SK-N-MC (cell line): ENCODE measurements around the gene HES5.

Experiments used
- EZH2 ChIP-seq: fragments of 200-600 bp; sonication (generic); IDR thresholded peaks from one replicate; pipeline ENCODE4 v1.6.1; 2017; ENCODE audit warnings: antibody characterized with exemption
- POLR2AphosphoS5 ChIP-seq: IDR thresholded peaks from 2 replicates; pipeline ENCODE4 v1.6.1; 2012; ENCODE audit warnings: mild to moderate bottlenecking, low read depth, low read length, borderline replicate concordance

GRCh38 chr1:2564006-2564814 lies 34.1 kb upstream of the HES5 start:
- TF ChIP-seq POLR2AphosphoS5 (no peak), EZH2 (no peak)
